Measurements from ENCODE around the gene ZNF507.

DNA sequence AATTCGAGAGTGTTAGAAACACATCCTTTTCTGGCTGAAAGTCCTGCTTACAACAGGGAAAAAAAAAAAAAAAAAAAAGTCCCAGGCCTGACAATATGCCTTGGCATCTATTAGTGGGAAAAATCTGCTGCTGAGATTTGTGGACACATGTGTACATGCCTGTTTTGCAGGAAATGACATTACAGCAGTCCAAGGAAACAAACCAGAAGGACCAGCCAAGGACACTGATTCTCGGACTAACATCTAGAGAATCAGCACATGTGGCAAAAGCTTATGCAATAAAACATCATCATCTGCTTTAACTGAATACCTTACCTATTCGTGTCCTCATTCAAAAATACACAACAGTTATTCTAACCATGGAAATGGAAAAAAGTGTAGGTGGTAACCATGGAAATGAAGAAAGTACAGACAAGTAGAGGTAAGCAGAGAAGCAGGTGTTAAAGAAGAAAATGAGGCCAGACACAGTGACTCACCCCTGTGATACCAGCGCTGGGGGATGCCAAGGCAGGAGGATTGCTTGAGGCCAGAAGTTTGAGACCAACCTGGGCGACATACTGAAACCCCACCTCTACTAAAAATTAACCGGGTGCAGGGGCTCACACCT lies 50.7 kb downstream of the ZNF507 start:
- TF ChIP-seq, protein P1, sequence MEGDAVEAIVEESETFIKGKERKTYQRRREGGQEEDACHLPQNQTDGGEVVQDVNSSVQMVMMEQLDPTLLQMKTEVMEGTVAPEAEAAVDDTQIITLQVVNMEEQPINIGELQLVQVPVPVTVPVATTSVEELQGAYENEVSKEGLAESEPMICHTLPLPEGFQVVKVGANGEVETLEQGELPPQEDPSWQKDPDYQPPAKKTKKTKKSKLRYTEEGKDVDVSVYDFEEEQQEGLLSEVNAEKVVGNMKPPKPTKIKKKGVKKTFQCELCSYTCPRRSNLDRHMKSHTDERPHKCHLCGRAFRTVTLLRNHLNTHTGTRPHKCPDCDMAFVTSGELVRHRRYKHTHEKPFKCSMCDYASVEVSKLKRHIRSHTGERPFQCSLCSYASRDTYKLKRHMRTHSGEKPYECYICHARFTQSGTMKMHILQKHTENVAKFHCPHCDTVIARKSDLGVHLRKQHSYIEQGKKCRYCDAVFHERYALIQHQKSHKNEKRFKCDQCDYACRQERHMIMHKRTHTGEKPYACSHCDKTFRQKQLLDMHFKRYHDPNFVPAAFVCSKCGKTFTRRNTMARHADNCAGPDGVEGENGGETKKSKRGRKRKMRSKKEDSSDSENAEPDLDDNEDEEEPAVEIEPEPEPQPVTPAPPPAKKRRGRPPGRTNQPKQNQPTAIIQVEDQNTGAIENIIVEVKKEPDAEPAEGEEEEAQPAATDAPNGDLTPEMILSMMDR (IDR thresholded peaks at IDR 0.05; ENCODE audit: low read depth, low read length), result no peak
- TF ChIP-seq MYC (IDR thresholded peaks at IDR 0.05; ENCODE audit: low read depth, low read length) (no peak), POLR2A (IDR thresholded peaks at IDR 0.05; ENCODE audit: extremely low read depth, insufficient read length) (no peak)

Data from NB4 (cell line).